GM23338 (cell line): ENCODE measurements around the gene RNF220. TPM values are rescaled to one million over a fixed set of nuclear protein-coding genes. Genes with fewer than 3 reads are reported as not detected.

Experiments
- CREB1 ChIP-seq: fragments of 250-450 bp; sonication (Bioruptor Pico); IDR thresholded peaks from 2 replicates; pipeline ENCODE4 v1.5.0; 2020; ENCODE audit warnings: low read depth, mild to moderate bottlenecking, moderate library complexity
- EZH2phosphoT487 ChIP-seq: fragments of 200-600 bp; sonication (generic); IDR thresholded peaks from one replicate; pipeline ENCODE4 v1.8.1; 2018; ENCODE audit warnings: antibody characterized with exemption; ENCODE audit not compliant: unreplicated experiment
- NANOG ChIP-seq: IDR thresholded peaks from 2 replicates; pipeline ENCODE4 v1.6.1; 2016; ENCODE audit warnings: antibody characterized with exemption, borderline replicate concordance
- polyA plus RNA-seq: library from polyadenylated mRNA; unstranded; fragments of >200 nt; fragmentation: Nextera tagmentation; extraction: Ambion mirVana; gene quantifications from 2 replicates; pipeline ENCODE4 v1.2.1, GENCODE V29; 2016
- total RNA-seq: library from RNA; depleted of rRNA; stranded (reverse); fragments of >200 nt; shearing (Covaris generic); gene quantifications from 2 replicates; pipeline ENCODE4 v1.2.3, GENCODE V29; 2014
- TF ChIP-seq, protein P1 (sequence below): fragments of 250-450 bp; sonication (Bioruptor Pico); IDR thresholded peaks from 2 replicates; pipeline ENCODE4 v1.5.0; 2020; ENCODE audit warnings: mild to moderate bottlenecking, moderate library complexity
- TF ChIP-seq, protein P2 (sequence below): IDR thresholded peaks from one replicate; pipeline ENCODE4 v1.6.1; 2018; ENCODE audit warnings: antibody characterized with exemption; ENCODE audit not compliant: unreplicated experiment

RNF220 gene
- total and polyA plus RNA-seq, 2 experiments from 2014 or later: 72.8 to 168 TPM

DNA sequence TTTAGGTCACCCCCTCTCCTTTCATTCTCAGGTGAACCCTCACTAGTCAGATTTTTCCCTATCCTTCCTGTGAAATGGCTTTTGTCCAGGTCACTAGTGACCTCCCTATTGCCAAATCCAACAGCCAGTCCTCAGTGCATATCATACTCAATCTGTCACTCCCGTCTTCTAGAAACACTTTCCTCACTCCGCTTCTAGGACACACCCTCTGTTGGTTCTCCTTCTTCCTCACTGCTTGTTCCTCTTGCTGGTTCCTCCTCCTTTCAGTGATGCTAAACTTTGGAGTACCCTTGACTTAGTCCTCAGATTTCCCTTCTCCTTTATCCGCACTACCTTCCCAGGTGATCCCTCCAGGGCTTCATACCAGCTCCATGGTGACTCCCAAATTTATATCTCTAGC lies 94.3 kb downstream of the RNF220 start (continued):
- TF ChIP-seq, protein P1, sequence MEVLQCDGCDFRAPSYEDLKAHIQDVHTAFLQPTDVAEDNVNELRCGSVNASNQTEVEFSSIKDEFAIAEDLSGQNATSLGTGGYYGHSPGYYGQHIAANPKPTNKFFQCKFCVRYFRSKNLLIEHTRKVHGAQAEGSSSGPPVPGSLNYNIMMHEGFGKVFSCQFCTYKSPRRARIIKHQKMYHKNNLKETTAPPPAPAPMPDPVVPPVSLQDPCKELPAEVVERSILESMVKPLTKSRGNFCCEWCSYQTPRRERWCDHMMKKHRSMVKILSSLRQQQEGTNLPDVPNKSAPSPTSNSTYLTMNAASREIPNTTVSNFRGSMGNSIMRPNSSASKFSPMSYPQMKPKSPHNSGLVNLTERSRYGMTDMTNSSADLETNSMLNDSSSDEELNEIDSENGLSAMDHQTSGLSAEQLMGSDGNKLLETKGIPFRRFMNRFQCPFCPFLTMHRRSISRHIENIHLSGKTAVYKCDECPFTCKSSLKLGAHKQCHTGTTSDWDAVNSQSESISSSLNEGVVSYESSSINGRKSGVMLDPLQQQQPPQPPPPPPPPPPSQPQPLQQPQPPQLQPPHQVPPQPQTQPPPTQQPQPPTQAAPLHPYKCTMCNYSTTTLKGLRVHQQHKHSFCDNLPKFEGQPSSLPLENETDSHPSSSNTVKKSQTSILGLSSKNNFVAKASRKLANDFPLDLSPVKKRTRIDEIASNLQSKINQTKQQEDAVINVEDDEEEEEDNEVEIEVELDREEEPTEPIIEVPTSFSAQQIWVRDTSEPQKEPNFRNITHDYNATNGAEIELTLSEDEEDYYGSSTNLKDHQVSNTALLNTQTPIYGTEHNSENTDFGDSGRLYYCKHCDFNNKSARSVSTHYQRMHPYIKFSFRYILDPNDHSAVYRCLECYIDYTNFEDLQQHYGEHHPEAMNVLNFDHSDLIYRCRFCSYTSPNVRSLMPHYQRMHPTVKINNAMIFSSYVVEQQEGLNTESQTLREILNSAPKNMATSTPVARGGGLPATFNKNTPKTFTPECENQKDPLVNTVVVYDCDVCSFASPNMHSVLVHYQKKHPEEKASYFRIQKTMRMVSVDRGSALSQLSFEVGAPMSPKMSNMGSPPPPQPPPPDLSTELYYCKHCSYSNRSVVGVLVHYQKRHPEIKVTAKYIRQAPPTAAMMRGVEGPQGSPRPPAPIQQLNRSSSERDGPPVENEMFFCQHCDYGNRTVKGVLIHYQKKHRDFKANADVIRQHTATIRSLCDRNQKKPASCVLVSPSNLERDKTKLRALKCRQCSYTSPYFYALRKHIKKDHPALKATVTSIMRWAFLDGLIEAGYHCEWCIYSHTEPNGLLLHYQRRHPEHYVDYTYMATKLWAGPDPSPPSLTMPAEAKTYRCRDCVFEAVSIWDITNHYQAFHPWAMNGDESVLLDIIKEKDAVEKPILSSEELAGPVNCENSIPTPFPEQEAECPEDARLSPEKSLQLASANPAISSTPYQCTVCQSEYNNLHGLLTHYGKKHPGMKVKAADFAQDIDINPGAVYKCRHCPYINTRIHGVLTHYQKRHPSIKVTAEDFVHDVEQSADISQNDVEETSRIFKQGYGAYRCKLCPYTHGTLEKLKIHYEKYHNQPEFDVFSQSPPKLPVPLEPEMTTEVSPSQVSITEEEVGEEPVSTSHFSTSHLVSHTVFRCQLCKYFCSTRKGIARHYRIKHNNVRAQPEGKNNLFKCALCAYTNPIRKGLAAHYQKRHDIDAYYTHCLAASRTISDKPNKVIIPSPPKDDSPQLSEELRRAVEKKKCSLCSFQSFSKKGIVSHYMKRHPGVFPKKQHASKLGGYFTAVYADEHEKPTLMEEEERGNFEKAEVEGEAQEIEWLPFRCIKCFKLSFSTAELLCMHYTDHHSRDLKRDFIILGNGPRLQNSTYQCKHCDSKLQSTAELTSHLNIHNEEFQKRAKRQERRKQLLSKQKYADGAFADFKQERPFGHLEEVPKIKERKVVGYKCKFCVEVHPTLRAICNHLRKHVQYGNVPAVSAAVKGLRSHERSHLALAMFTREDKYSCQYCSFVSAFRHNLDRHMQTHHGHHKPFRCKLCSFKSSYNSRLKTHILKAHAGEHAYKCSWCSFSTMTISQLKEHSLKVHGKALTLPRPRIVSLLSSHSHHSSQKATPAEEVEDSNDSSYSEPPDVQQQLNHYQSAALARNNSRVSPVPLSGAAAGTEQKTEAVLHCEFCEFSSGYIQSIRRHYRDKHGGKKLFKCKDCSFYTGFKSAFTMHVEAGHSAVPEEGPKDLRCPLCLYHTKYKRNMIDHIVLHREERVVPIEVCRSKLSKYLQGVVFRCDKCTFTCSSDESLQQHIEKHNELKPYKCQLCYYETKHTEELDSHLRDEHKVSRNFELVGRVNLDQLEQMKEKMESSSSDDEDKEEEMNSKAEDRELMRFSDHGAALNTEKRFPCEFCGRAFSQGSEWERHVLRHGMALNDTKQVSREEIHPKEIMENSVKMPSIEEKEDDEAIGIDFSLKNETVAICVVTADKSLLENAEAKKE (CRISPR knock-in tag): no peak
- no peak for TF ChIP-seq NANOG
- TF ChIP-seq CREB1 (CRISPR knock-in tag): no peak
- TF ChIP-seq, protein P2, sequence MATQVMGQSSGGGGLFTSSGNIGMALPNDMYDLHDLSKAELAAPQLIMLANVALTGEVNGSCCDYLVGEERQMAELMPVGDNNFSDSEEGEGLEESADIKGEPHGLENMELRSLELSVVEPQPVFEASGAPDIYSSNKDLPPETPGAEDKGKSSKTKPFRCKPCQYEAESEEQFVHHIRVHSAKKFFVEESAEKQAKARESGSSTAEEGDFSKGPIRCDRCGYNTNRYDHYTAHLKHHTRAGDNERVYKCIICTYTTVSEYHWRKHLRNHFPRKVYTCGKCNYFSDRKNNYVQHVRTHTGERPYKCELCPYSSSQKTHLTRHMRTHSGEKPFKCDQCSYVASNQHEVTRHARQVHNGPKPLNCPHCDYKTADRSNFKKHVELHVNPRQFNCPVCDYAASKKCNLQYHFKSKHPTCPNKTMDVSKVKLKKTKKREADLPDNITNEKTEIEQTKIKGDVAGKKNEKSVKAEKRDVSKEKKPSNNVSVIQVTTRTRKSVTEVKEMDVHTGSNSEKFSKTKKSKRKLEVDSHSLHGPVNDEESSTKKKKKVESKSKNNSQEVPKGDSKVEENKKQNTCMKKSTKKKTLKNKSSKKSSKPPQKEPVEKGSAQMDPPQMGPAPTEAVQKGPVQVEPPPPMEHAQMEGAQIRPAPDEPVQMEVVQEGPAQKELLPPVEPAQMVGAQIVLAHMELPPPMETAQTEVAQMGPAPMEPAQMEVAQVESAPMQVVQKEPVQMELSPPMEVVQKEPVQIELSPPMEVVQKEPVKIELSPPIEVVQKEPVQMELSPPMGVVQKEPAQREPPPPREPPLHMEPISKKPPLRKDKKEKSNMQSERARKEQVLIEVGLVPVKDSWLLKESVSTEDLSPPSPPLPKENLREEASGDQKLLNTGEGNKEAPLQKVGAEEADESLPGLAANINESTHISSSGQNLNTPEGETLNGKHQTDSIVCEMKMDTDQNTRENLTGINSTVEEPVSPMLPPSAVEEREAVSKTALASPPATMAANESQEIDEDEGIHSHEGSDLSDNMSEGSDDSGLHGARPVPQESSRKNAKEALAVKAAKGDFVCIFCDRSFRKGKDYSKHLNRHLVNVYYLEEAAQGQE: no peak
- no peak for TF ChIP-seq EZH2phosphoT487
